GM10248 (cell line): ENCODE results near the gene TMEM41B.

Experiments
- CTCF ChIA-PET: fragments of 300-600 bp; sonication (Branson Sonifier 250); formaldehyde crosslinking; extraction: SDS; loops from one replicate; lab custom pipeline; 2021; ENCODE audit warnings: antibody characterized with exemption; lab: Yijun Ruan, JAX
- POLR2A ChIA-PET: fragments of 350-650 bp; sonication (Branson Sonifier 250); formaldehyde crosslinking; extraction: SDS; loops from one replicate; lab custom pipeline; 2020; ENCODE audit warnings: antibody characterized with exemption; lab: Yijun Ruan, JAX
- DNase-seq: peaks from one replicate; pipeline ENCODE4 v3.0.0; 2012; ENCODE audit errors: extremely low spot score
- CTCF ChIP-seq: IDR thresholded peaks from 2 replicates; pipeline ENCODE4 v1.5.1; 2012; ENCODE audit warnings: mild to moderate bottlenecking, low read depth; ENCODE audit errors: extremely low read depth, missing control alignments, control extremely low read depth

The TMEM41B gene

GRCh38 chr11:9316334-9316733 is 1.9 kb upstream of the TMEM41B start:
- no peak for DNase-seq
- POLR2A ChIA-PET, result no interaction called here
- no peak for TF ChIP-seq CTCF
- CTCF ChIA-PET, result interaction anchor here (0.6 to 1.5 kb wide), 5 partner anchors 17 to 51 kb away, joined by 3 to 4 read pairs (median 3); partner anchors contain the start of gene DENND5A

GRCh38 chr11:9315078-9315688 is 790 bp upstream of the TMEM41B start:
- DNase-seq, result no peak
- ChIA-PET CTCF (interaction anchor here (0.6 to 1.5 kb wide), 8 partner anchors 16 to 191 kb away, joined by 3 to 4 read pairs (median 3); partner anchors contain the start of gene DENND5A), POLR2A (interaction anchor here (0.7 kb wide), 1 partner anchor 308 kb away, joined by 10 read pairs; no protein-coding TSS in a partner anchor)
- no peak for TF ChIP-seq CTCF

- TF ChIP-seq CTCF, result no peak
- ChIA-PET POLR2A (interaction anchor here (0.6 kb wide), 1 partner anchor 68 kb away, joined by 4 read pairs; no protein-coding TSS in a partner anchor), CTCF (interaction anchor here (1.0 to 2.4 kb wide), 3 partner anchors 13 to 39 kb away, joined by 3 to 6 read pairs (median 3); no protein-coding TSS in a partner anchor)
- DNase-seq, result no peak
Measured at GRCh38 chr11:9313648-9314290, 624 bp downstream of the TMEM41B start.

GRCh38 chr11:9310485-9311090 is 3.8 kb downstream of the TMEM41B start:
- TF ChIP-seq CTCF, result no peak
- ChIA-PET POLR2A (no interaction called here), CTCF (interaction anchor here (1.1 to 1.6 kb wide), 3 partner anchors 11 to 46 kb away, joined by 3 to 7 read pairs (median 3); partner anchors contain the start of gene DENND5A)

GRCh38 chr11:9304178-9304577 is 10.2 kb downstream of the TMEM41B start:
- CTCF ChIA-PET, result no interaction called here

More at GRCh38 chr11:9310485-9311090, 3.8 kb downstream of the TMEM41B start:
- no peak for DNase-seq

More at GRCh38 chr11:9304178-9304577, 10.2 kb downstream of the TMEM41B start:
- POLR2A ChIA-PET, result no interaction called here
- no peak for TF ChIP-seq CTCF
- DNase-seq, result no peak
